Central memory CD8-positive, alpha-beta T cell (primary cell): ENCODE results near the gene CAND1.
A peak's percentile ranks its signal among the peaks of the same experiment; 100 is the strongest.

Experiments used
- ATAC-seq: fragments of 150-1000 bp; cut with Tn5 transposase; replicated peaks from 2 replicates; pipeline ENCODE4 v1.10.0; 2022; ENCODE audit warnings: mild to moderate bottlenecking, moderate FRiP score, moderate number of reproducible peaks; ENCODE audit not compliant: poor library complexity, severe bottlenecking; ENCODE audit errors: extremely low read depth
- DNase-seq, 2 donors: peaks; one replicate each; pipeline ENCODE4 v3.0.0; 2021; ENCODE audit warnings: low spot score in 2 of 2
- H3K27ac Mint-ChIP-seq: one replicate; pipeline ENCODE4 v1.8.0; 2022; ENCODE audit warnings: low read depth, mild to moderate bottlenecking, moderate library complexity, mixed read lengths
- H3K27me3 Mint-ChIP-seq: one replicate; pipeline ENCODE4 v1.8.0; 2022; ENCODE audit warnings: mixed read lengths
- H3K36me3 Mint-ChIP-seq: one replicate; pipeline ENCODE4 v1.8.0; 2022; ENCODE audit warnings: mild to moderate bottlenecking, moderate library complexity, mixed read lengths; ENCODE audit not compliant: insufficient read depth
- H3K4me1 Mint-ChIP-seq: one replicate; pipeline ENCODE4 v1.8.0; 2022; ENCODE audit warnings: mixed read lengths
- H3K4me3 Mint-ChIP-seq: one replicate; pipeline ENCODE4 v1.8.0; 2022; ENCODE audit warnings: mild to moderate bottlenecking, moderate library complexity, mixed read lengths
- H3K9me3 Mint-ChIP-seq: one replicate; pipeline ENCODE4 v1.8.0; 2022; ENCODE audit warnings: mixed read lengths

Gene CAND1

DNA sequence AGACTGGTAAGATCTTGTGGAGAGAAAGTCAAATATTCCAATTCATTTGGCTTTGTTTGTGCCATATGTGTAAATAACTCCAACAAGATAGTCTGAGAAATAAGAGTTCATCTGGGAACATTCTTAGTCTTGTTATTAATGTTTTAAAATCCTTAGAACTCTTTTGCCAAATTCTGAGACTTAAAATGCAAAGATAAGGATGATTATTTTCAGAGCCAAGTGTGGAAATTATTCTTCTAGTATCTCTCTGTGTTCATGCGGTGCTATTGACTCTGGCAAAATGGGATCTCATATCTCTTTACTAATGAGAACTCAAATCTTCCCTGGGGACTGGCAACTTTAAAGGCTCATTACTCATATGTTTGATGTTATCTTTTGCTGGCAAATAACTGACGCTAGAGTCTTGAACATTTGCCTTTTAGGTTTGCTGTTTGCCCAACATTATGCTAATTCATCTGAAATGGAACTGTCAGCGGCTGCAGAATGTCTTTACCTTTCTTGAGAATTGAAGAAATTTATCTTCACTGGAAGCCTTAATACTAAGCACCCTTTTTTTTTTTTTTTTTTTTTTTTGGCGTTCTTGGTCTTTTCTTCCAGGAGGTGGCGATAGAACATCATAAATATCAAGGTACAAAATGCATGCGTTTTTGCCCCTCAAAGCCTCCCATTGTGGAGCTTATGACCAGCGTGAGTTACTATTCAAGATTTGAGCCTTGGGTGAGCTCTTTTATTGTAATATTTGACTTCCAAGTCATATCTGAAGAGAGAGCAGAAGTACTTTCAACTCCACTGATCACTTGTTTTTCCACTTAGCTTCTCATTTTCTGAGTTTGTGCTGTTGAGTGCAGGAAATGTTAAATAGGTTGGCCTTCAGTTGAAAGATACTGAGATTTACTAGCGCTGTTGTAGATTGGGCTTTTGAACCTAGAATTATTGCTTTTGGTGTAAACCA is 86.5 kb downstream of the CAND1 start:
- H3K4me3 Mint-ChIP-seq = no peak overlapping the region
- no peak overlapping the region for H3K27ac Mint-ChIP-seq
- H3K9me3 Mint-ChIP-seq = no peaks in the 10 kb centered on the region
- ATAC-seq (peak; percentile 54), DNase-seq (peak in 1 of 2 donors; percentile 17)
- no peaks in the 10 kb centered on the region for H3K36me3 Mint-ChIP-seq
- H3K4me1 Mint-ChIP-seq = peaks cover 7% of the 10 kb centered on the region
- H3K27me3 Mint-ChIP-seq = no peaks in the 10 kb centered on the region

DNA sequence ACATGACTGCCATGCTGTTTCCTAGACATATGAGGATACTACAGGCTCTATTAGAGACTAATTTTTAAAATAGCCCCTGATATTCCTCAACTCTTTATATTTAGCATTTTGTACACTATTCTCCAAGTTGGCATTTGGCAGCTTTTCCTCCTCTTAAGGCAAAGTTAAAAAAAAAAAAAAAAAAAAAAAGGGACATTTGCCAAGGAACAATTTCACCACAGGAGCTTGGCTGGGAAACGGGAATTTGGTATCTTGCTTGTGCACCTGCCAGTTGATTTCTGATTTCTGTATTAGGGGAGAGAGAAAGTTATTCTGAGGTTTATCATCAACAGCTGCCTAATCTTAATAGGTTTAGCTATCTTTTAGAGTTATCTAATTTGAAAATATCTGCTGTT is 87.2 kb downstream of the CAND1 start:
- DNase-seq (no peak), ATAC-seq (no peak)
- Mint-ChIP-seq H3K9me3 (no peaks in the 10 kb centered on the region), H3K4me3 (no peak overlapping the region), H3K36me3 (no peaks in the 10 kb centered on the region), H3K4me1 (peaks cover 7% of the 10 kb centered on the region), H3K27ac (no peak overlapping the region), H3K27me3 (no peaks in the 10 kb centered on the region)

DNA sequence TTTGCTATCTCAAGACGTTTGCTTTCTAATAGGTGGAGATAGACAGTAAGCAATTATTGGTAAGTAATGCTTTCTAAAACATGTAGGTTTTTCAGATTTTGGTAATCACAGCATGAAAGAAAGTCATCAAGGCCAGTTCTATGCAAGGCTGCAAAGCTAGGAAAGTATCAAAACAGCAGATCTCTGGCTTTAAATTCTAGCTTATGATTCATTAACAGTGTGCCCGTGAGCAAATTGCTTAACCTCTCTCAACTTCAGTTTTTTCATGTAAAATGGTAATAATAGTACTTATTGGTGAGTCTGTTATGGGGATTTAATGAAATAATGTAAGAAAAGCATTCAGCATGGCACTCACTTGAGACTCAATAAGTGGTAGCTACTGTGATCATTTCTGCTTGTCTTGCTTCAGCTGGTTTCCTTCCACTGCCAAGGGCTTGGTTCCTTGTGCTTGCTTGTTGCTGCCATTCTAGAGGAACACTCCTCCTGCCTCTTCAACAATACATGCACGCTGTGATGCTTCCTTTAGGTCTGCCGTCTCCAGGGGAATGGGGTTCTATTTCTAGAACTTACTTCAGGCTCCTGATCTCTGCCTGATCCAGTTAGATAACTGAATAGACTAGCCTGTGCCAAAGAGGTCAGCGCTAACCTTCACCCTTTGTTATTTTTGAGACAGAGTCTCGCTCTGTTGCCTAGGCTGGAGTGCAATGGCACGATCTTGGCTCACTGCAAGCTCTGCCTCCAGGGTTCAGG is 88.4 kb downstream of the CAND1 start:
- no peak for ATAC-seq
- Mint-ChIP-seq H3K27me3 (no peaks in the 10 kb centered on the region), H3K4me3 (no peak overlapping the region), H3K9me3 (no peaks in the 10 kb centered on the region), H3K4me1 (peaks cover 7% of the 10 kb centered on the region), H3K36me3 (no peaks in the 10 kb centered on the region), H3K27ac (no peak overlapping the region)
- DNase-seq = no peak

DNA sequence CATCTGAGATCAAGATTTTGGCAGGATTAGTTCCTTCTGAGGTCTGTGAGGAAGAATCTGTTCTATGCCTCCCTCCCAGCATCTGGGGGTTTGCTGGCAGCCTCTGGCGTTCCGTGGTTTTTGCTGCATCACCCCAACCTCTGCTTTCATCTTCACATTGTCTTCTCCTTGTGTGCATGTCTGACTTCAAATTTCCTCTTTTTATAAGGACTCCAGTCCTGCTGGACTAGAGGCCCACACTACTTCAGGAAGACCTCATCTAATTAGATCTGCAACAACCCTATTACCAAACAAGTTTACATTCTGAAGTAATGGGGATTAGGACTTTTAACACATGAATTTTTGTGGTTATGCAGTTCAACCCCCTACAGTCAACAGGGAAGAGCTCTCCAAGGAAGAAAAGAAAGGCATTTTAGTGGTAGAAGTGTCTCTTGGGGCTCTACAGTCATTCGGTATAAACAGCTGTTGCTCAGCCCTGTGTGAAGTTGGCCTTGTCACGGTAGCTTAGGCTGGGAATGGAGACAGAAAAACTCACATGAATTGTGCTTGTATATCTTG is 89.7 kb downstream of the CAND1 start:
- no peak overlapping the region for H3K4me3 Mint-ChIP-seq
- DNase-seq = no peak
- no peaks in the 10 kb centered on the region for H3K9me3 Mint-ChIP-seq

DNA sequence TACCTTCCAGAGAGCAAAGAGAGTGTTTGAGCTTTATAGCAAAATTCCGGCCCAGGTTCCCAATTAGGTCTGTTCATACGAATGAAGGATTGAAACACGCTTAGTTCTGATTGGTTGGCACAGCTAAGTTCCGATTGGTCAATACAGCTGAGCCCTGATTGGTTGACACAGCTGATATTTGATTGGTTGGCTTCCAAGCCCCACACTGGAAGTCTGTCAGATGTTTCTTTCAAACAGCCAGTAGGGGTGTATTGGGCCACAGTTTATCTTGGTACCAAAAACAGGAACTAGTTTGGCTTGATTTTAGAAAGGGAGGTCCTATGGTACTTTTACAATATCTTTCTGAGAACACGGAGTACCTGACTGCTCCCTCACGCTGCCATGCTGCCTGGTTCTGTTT is 93.4 kb downstream of the CAND1 start:
- no peaks in the 10 kb centered on the region for H3K36me3 Mint-ChIP-seq
- H3K4me1 Mint-ChIP-seq = no peaks in the 10 kb centered on the region
- DNase-seq (no peak), ATAC-seq (no peak)
- H3K9me3 Mint-ChIP-seq = no peaks in the 10 kb centered on the region
- no peak overlapping the region for H3K27ac Mint-ChIP-seq
- no peaks in the 10 kb centered on the region for H3K27me3 Mint-ChIP-seq
- no peak overlapping the region for H3K4me3 Mint-ChIP-seq

More for the DNA sequence above, 89.7 kb downstream of the CAND1 start:
- H3K27ac Mint-ChIP-seq = no peak overlapping the region
- H3K36me3 Mint-ChIP-seq = no peaks in the 10 kb centered on the region
- peaks cover 7% of the 10 kb centered on the region for H3K4me1 Mint-ChIP-seq
- no peak for ATAC-seq
- no peaks in the 10 kb centered on the region for H3K27me3 Mint-ChIP-seq

DNA sequence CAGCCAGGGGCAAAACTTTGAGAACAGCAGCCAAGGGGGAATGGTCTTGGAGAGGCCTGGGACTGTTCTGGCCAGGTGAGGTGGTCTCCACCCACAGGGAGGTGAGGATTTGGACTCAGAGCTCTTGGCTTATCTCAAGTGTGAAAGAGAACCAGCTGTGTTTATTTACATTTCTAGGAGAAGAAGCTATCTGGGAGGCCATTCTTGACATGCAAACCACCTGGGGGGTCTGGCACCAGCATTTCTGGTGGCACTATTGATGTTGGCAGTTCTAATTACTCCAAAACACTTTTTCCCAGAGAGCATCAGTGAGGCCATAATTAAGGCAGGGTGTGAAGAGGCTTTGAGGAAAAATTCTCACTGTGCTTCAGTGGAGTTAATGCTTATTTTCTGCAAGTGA is 95.1 kb downstream of the CAND1 start:
- H3K27ac Mint-ChIP-seq = no peak overlapping the region
- H3K36me3 Mint-ChIP-seq = no peaks in the 10 kb centered on the region
- no peaks in the 10 kb centered on the region for H3K27me3 Mint-ChIP-seq
- no peaks in the 10 kb centered on the region for H3K9me3 Mint-ChIP-seq
- no peak overlapping the region for H3K4me3 Mint-ChIP-seq
- no peaks in the 10 kb centered on the region for H3K4me1 Mint-ChIP-seq
- no peak for DNase-seq
- no peak for ATAC-seq

DNA sequence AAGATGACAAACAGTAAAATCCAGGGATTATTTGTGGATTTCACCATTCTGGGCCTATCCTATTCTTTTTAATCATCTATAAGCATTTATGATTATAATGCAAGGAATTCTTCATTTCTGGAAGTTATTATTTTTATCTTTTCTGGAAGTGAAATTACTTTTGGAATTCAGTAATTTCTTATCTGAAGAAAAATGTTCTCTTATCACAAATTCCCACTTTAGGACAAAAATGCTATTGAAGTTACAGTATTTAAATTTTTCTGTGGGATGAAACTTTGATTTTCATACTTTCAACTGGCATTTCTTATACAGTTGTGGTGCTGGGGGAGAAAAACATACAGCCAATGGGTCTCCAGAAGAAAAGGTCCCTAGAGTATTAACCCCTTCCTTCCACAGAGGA is 96.0 kb downstream of the CAND1 start:
- Mint-ChIP-seq H3K27me3 (no peaks in the 10 kb centered on the region), H3K4me3 (no peak overlapping the region), H3K4me1 (no peaks in the 10 kb centered on the region), H3K27ac (no peak overlapping the region), H3K36me3 (no peaks in the 10 kb centered on the region), H3K9me3 (no peaks in the 10 kb centered on the region)
- ATAC-seq = no peak
- no peak for DNase-seq

DNA sequence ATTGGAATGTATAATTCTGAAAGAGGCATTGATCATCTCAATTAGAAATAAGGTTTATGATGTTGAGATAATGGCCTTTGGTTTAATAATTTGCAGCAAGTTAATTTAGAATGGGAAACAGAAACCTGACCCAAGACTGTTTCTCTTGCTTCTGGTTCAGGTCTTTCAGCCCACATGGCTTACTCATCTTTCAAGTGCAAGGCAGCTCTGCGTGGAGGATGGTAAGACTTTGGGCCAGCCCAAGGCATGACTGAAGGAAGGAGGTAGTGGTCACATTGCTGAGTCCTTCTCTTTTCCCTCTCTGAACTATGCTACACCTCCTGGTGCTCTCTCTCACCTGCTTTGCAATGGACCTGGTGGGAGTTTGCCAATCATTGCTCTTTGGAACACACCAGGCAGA is 98.7 kb downstream of the CAND1 start:
- DNase-seq (no peak), ATAC-seq (no peak)
- H3K27ac Mint-ChIP-seq = no peak overlapping the region
- no peaks in the 10 kb centered on the region for H3K36me3 Mint-ChIP-seq
- H3K27me3 Mint-ChIP-seq = no peaks in the 10 kb centered on the region
- H3K9me3 Mint-ChIP-seq = peaks cover 6% of the 10 kb centered on the region
- no peak overlapping the region for H3K4me3 Mint-ChIP-seq
- no peaks in the 10 kb centered on the region for H3K4me1 Mint-ChIP-seq
